Measurements from ENCODE around the gene LTBP2.

LTBP2 gene

DNA sequence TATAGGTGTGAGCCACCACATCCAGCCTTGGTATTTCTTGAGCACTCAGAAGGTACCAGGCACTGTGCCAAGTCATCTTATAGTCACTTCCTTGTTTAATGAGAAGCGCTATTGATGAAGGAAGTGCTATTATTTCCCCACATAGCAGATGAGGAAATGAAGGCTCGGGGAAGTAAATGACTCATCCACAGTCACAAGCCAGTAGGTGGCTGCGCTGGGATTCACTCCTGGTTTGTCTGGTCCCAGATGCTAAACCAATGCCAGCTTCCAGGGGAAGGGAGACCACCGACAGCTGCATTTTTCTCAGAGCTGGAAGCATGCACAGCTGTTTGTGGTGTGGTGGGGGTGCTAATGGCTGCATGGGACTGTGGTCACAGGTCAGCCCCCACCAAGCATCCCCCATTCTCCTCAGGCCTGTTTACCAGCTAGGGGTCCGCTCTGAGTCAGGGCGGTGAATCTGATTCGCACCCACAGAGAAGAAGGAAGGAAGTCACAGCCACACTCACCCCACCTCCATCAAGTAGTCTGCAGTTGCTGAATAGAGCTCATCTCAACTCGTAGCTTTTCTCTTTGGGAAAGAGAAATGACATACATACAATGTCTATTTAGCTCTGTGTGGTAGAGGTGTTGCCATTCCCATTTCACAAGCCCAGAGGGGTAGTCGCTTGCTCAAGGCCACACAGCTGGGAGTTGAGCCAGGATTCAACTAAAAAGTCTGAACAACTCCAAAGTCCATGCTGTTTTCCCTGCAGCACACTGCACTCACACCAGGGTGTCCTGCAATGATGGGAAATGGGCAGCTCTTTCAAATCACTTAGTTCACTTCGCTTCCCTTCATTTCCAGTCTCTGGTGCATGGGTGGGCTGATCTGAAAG is 6.3 kb upstream of the LTBP2 start:
- no peak overlapping the region for H3K9ac ChIP-seq (ENCODE audit: low read depth, low read length)

DNA sequence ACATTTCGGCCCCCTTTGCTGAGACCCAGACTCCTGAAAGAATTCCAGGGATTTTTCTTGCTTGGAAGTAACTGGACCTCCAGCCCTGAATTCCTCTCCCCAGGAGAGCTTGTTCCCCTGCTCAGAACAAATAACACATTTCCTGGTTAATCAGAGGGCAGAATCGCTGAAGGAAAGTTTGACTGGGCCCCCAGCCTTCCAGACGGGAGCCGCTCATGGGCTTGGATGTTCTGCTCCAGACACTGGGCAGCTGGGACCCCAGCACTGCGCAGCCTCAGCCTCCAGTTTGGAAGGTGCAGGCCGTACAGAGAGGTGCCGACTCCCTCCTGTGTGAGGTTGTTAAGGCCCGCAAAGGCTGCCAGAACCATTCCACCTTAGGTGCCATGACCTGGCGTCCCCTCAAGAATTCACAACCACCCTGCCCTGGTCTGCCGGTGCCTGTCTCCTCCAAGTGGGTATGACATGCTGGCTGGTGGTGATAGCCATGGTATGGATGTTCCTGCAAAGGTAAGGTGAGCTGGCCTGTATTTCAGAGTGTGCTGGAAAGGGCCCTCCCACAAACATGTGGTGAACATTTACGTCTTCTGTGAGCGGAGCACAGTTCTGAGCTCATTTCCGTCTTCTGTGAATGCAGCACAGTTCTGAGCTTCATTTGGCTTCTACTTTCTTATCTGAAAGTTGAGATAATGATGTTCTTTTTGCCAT is 5.1 kb upstream of the LTBP2 start:
- Histone ChIP-seq H3K27me3 (ENCODE audit: control insufficient read depth, insufficient read depth, low read length) (no peaks in the 10 kb centered on the region), H3K36me3 (ENCODE audit: control insufficient read depth, insufficient read depth, low read length) (no peaks in the 10 kb centered on the region), H3K9me3 (ENCODE audit: control insufficient read depth, insufficient read depth, low read length) (no peaks in the 10 kb centered on the region), H3K4me3 (ENCODE audit: low read depth, low read length) (no peak overlapping the region), H3K4me1 (ENCODE audit: control insufficient read depth, insufficient read depth, low read length) (no peaks in the 10 kb centered on the region), H3K9ac (ENCODE audit: low read depth, low read length) (no peak overlapping the region)

More for the DNA sequence above, 6.3 kb upstream of the LTBP2 start:
- H3K9me3 ChIP-seq (ENCODE audit: control insufficient read depth, insufficient read depth, low read length) = no peaks in the 10 kb centered on the region
- H3K4me1 ChIP-seq (ENCODE audit: control insufficient read depth, insufficient read depth, low read length) = no peaks in the 10 kb centered on the region
- H3K4me3 ChIP-seq (ENCODE audit: low read depth, low read length) = no peak overlapping the region
- no peaks in the 10 kb centered on the region for H3K36me3 ChIP-seq (ENCODE audit: control insufficient read depth, insufficient read depth, low read length)
- no peaks in the 10 kb centered on the region for H3K27me3 ChIP-seq (ENCODE audit: control insufficient read depth, insufficient read depth, low read length)

DNA sequence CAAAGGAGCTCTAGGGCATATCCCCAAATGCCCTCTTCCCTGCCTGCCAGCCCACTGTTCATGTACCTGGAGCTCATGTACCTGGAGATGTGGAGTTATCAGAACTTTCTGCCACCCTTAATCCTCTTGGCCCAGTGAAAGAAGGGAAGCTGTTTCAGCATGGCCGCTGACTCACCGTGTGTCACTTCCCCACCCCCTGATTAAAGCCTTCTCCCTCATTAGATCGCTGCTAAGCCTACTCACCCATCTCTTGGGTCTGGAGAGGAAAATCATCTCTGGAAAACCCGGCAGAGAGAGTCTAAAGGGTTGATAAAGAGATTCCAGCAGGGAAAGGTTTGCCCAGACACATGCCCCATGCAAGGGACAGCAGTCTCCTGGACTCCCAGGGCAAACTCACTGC is 4.5 kb upstream of the LTBP2 start:
- H3K9me3 ChIP-seq (ENCODE audit: control insufficient read depth, insufficient read depth, low read length) = no peaks in the 10 kb centered on the region
- no peak overlapping the region for H3K9ac ChIP-seq (ENCODE audit: low read depth, low read length)
- no peaks in the 10 kb centered on the region for H3K4me1 ChIP-seq (ENCODE audit: control insufficient read depth, insufficient read depth, low read length)
- no peak overlapping the region for H3K4me3 ChIP-seq (ENCODE audit: low read depth, low read length)
- H3K36me3 ChIP-seq (ENCODE audit: control insufficient read depth, insufficient read depth, low read length) = no peaks in the 10 kb centered on the region
- peaks cover 3% of the 10 kb centered on the region for H3K27me3 ChIP-seq (ENCODE audit: control insufficient read depth, insufficient read depth, low read length)

DNA sequence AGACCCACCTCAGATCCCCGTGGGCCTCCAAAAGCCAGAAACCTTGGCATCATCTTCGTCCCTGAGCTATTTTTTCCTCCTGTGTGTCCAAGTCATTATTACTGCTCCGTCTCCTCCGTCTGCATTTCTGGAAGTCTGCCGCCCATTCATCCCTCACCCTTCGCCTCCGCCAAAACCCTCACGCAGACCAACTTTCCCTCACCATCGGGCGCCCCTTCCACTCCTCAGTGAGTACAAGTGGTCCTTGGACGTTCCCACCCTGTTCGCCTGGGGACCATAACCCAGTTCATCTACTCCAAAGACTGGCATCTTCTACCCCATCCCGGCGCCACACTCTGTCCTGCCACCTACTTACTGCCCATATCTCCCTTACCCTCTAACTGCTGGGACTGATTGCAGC is 3.7 kb upstream of the LTBP2 start:
- Histone ChIP-seq H3K4me3 (ENCODE audit: low read depth, low read length) (no peak overlapping the region), H3K9ac (ENCODE audit: low read depth, low read length) (no peak overlapping the region), H3K9me3 (ENCODE audit: control insufficient read depth, insufficient read depth, low read length) (no peaks in the 10 kb centered on the region), H3K27me3 (ENCODE audit: control insufficient read depth, insufficient read depth, low read length) (peaks cover 10% of the 10 kb centered on the region), H3K36me3 (ENCODE audit: control insufficient read depth, insufficient read depth, low read length) (no peaks in the 10 kb centered on the region), H3K4me1 (ENCODE audit: control insufficient read depth, insufficient read depth, low read length) (no peaks in the 10 kb centered on the region)

GRCh38 chr14:74614508-74615495 is 2.8 kb upstream of the LTBP2 start:
- H3K36me3 ChIP-seq (ENCODE audit: control insufficient read depth, insufficient read depth, low read length) = no peaks in the 10 kb centered on the region
- no peaks in the 10 kb centered on the region for H3K9me3 ChIP-seq (ENCODE audit: control insufficient read depth, insufficient read depth, low read length)
- H3K27me3 ChIP-seq (ENCODE audit: control insufficient read depth, insufficient read depth, low read length) = peaks cover 20% of the 10 kb centered on the region
- H3K4me3 ChIP-seq (ENCODE audit: low read depth, low read length) = no peak overlapping the region
- H3K4me1 ChIP-seq (ENCODE audit: control insufficient read depth, insufficient read depth, low read length) = no peaks in the 10 kb centered on the region
- no peak overlapping the region for H3K9ac ChIP-seq (ENCODE audit: low read depth, low read length)

- H3K9me3 ChIP-seq (ENCODE audit: control insufficient read depth, insufficient read depth, low read length) = no peaks in the 10 kb centered on the region
- no peak overlapping the region for H3K9ac ChIP-seq (ENCODE audit: low read depth, low read length)
- H3K36me3 ChIP-seq (ENCODE audit: control insufficient read depth, insufficient read depth, low read length) = no peaks in the 10 kb centered on the region
- H3K4me1 ChIP-seq (ENCODE audit: control insufficient read depth, insufficient read depth, low read length) = no peaks in the 10 kb centered on the region
- no peak overlapping the region for H3K4me3 ChIP-seq (ENCODE audit: low read depth, low read length)
- H3K27me3 ChIP-seq (ENCODE audit: control insufficient read depth, insufficient read depth, low read length) = peaks cover 28% of the 10 kb centered on the region
Observed at GRCh38 chr14:74613211-74613914, 1.3 kb upstream of the LTBP2 start.

- Histone ChIP-seq H3K9me3 (ENCODE audit: control insufficient read depth, insufficient read depth, low read length) (no peaks in the 10 kb centered on the region), H3K27me3 (ENCODE audit: control insufficient read depth, insufficient read depth, low read length) (peaks cover 28% of the 10 kb centered on the region), H3K4me1 (ENCODE audit: control insufficient read depth, insufficient read depth, low read length) (no peaks in the 10 kb centered on the region), H3K9ac (ENCODE audit: low read depth, low read length) (no peak overlapping the region), H3K4me3 (ENCODE audit: low read depth, low read length) (peak overlapping the region; percentile 60), H3K36me3 (ENCODE audit: control insufficient read depth, insufficient read depth, low read length) (no peaks in the 10 kb centered on the region)
Observed at GRCh38 chr14:74612350-74613021, 449 bp upstream of the LTBP2 start.

GRCh38 chr14:74610866-74611649 is 979 bp downstream of the LTBP2 start:
- Histone ChIP-seq H3K4me3 (ENCODE audit: low read depth, low read length) (peak overlapping the region; percentile 60), H3K36me3 (ENCODE audit: control insufficient read depth, insufficient read depth, low read length) (no peaks in the 10 kb centered on the region), H3K27me3 (ENCODE audit: control insufficient read depth, insufficient read depth, low read length) (peaks cover 28% of the 10 kb centered on the region), H3K4me1 (ENCODE audit: control insufficient read depth, insufficient read depth, low read length) (no peaks in the 10 kb centered on the region), H3K9me3 (ENCODE audit: control insufficient read depth, insufficient read depth, low read length) (no peaks in the 10 kb centered on the region), H3K9ac (ENCODE audit: low read depth, low read length) (peak overlapping the region; percentile 24)

DNA sequence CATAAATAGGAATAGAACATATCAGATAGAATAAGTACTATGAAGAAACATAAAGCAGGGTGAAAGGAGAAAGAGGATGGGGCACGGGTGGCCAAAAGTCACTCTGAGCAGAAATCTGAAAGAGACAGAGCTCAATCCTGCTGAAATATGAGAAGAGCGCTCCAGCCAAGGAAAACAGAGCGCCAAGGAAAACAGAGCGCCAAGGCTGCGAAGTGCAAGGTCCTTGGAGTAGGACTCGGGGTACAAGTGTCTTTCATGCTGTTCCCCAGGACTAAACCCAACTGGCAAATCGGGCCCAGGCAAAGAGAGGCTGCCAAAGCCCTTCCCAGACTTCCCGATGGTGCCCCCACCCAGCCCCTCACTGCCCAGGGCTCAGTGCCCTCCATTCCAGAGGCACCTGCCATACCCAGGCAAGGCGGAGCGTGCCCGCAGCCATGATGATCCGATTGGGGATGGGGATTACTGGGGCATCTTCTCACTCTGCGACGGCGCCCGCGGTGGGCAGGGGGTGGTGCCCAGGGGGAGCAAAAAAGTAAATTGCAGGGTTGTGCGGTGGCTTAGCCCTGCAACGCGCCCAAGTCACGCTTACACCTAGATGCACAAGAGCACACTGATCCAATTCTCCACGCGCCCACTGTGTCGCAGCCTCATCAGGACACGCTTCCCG is 1.7 kb downstream of the LTBP2 start:
- Histone ChIP-seq H3K27me3 (ENCODE audit: control insufficient read depth, insufficient read depth, low read length) (peaks cover 28% of the 10 kb centered on the region), H3K4me3 (ENCODE audit: low read depth, low read length) (peak overlapping the region; percentile 60), H3K9me3 (ENCODE audit: control insufficient read depth, insufficient read depth, low read length) (no peaks in the 10 kb centered on the region), H3K4me1 (ENCODE audit: control insufficient read depth, insufficient read depth, low read length) (no peaks in the 10 kb centered on the region), H3K9ac (ENCODE audit: low read depth, low read length) (no peak overlapping the region), H3K36me3 (ENCODE audit: control insufficient read depth, insufficient read depth, low read length) (no peaks in the 10 kb centered on the region)

DNA sequence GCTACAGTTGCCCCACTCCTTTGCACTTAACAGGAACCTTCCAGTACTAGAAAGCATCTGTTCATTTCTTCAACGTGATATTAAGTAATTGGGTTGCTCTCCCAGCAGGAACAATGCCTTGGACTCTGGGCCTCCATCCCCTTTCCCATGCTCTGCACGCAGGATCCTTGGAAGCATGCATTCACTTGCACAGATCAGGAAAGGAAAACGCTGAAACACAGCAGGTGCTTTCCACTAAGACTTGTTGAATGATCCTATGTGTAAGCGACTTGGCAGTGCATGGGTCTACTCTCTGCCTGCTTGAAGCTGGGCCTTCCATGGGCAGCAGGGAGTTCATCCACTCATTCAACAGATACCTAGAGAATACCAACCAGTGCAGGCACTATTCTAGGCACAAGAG is 2.3 kb downstream of the LTBP2 start:
- H3K4me1 ChIP-seq (ENCODE audit: control insufficient read depth, insufficient read depth, low read length) = no peaks in the 10 kb centered on the region
- no peaks in the 10 kb centered on the region for H3K36me3 ChIP-seq (ENCODE audit: control insufficient read depth, insufficient read depth, low read length)
- H3K9ac ChIP-seq (ENCODE audit: low read depth, low read length) = no peak overlapping the region
- peaks cover 28% of the 10 kb centered on the region for H3K27me3 ChIP-seq (ENCODE audit: control insufficient read depth, insufficient read depth, low read length)
- H3K4me3 ChIP-seq (ENCODE audit: low read depth, low read length) = no peak overlapping the region
- H3K9me3 ChIP-seq (ENCODE audit: control insufficient read depth, insufficient read depth, low read length) = no peaks in the 10 kb centered on the region

Data from iPS-15b (cell line).